Globus pallidus (tissue), 1 donor: ENCODE results near the gene NFKBIZ.
"Not testable (repeated sequence)": the region's sequence is repeated elsewhere in the genome, so short reads cannot be mapped to it uniquely, and the experiment has no call there.

Source experiments
- DNase-seq: peaks from one replicate; pipeline ENCODE4 v3.0.0-alpha.2; 2015; ENCODE audit warnings: low spot score

NFKBIZ gene

DNA sequence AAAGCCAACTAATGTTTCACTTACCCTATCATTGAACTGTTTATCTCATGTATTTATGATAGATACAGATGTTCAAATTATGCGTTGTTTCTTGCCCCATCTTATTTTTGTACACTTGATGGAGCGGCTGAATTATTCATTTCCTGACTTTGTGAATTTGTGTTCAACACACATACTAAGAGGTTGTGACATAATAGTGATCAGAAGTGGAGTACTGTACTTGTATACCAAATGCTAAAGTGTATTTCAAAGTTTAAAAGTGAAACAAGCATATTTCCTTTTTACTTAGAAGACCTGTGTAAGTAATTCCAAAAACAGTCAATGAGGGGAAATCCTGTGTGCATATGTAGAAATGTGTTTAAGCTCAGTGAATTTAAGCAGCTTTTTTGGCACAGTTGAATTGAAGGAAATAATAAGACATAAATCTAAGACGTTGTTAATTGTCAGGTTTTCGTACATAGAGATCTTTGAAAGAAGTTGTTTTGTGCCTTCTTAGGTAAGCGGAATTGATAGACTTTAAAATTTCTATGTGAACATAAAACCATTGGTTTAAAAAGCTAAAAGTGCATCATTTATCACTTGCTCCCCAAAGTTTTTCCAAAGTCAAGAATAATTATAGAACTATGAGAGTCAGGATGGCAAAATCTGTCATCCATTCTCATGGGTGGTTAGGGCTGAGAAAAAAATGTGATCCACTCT lies 1.9 kb downstream of the NFKBIZ start:
- DNase-seq = no peak

DNA sequence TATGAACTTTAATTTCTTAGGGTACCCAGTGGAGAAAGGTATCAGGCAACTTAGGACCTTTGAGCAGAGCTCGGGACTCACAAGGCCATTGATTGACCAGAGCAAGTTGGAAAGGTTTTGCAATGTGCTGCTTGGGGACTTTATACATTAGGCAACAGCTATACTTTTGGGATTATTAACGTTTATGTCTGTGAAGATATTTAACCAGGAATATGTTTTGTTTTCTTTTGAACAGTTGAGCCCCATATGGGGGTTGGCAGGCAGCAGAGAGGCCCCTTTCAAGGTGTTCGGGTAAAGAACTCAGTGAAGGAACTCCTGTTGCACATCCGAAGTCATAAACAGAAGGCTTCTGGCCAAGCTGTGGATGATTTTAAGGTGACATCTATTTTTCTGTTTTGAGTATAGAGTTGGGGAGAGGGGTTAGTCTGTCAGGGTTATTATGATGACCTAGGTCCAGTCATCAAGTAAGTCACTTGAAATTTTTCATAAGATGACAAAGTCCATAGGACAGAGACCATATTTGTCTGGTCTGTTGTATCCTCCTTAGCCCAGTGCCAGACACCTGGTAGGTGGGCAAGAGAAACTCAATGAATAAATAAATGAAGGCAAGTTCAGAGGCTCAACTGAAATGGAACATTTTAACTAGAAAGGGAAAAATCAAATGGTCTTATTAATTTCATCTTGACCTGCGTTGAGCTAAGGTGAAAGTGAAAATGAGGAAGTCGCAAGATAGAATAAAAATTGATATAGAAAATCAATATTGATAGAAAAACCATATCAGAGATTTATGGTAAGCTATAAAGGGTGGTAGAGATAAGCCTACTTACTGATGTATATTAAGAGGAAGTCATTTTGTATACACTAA lies 2.8 kb downstream of the NFKBIZ start:
- no peak for DNase-seq

DNA sequence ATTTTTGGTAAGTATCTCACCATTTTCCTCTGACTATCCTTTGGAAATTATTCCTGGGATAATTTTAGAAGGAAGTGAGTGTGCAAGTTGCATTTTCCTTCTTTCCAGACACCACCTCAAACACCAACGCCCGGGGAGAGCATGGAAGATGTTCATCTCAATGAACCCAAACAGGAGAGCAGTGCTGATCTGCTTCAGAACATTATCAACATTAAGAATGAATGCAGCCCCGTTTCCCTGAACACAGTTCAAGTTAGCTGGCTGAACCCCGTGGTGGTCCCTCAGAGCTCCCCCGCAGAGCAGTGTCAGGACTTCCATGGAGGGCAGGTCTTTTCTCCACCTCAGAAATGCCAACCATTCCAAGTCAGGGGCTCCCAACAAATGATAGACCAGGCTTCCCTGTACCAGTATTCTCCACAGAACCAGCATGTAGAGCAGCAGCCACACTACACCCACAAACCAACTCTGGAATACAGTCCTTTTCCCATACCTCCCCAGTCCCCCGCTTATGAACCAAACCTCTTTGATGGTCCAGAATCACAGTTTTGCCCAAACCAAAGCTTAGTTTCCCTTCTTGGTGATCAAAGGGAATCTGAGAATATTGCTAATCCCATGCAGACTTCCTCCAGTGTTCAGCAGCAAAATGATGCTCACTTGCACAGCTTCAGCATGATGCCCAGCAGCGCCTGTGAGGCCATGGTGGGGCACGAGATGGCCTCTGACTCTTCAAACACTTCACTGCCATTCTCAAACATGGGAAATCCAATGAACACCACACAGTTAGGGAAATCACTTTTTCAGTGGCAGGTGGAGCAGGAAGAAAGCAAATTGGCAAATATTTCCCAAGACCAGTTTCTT lies 3.9 kb downstream of the NFKBIZ start:
- no peak for DNase-seq

DNA sequence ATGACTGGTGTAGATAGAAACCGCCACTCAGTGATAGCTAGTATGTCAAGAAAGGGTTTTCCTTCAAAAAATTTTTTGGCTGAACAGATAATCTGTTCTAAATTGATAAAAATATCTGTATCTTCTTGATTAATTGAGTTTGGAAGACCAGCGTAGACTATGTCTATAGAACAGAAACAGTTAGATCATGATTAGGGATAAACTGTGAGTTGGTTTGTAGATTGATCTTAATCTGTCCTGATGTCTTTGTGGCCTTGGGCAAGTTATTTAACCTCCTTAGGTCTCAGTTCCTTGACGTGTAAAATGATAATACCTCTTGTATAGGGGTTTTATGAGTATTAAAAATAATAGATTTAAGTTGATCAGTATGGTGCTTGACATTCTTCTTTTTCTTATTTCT lies 4.7 kb downstream of the NFKBIZ start:
- DNase-seq = no peak

DNA sequence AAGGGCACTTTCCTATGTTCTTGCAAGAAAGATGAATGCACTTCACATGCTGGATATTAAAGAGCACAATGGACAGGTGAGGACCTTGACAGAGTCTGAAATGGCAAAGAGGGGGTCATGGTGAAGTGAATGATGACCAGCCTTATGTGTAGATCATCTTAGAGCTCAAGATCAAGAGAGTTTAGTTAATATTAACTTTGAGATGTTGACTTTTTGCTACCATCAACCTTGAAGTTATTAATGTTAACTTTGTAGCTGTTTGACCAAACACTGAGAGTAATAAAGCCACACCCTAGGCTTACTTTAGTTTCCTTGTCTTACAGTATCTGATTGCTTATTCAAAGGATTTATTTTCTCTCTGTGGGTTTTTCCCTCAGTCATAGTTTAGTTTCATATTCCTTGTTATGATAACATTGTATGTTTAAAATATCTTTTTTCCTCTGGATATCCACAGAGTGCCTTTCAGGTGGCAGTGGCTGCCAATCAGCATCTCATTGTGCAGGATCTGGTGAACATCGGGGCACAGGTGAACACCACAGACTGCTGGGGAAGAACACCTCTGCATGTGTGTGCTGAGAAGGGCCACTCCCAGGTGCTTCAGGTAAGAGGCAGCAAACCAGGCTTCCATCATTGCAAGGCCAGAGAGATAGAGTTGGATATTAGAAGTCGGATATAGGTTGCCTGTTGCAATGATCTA lies 5.4 kb downstream of the NFKBIZ start:
- no peak for DNase-seq

DNA sequence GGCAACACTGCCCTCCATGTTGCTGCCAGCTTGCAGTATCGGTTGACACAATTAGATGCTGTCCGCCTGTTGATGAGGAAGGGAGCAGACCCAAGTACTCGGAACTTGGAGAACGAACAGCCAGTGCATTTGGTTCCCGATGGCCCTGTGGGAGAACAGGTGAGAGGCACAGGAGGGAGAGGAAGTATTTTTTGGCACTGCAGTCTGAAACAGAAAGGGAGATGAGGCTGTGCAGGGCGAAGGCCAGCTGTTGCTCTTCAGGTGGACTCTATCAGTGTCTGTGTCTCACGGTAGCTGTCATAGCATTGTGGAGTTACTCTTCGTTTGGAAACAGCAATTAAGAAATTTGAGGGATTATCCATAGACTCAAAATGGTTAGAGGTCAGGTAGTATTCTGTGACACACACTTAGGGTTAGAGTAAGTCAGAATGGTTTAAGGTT lies 8.0 kb downstream of the NFKBIZ start:
- no peak for DNase-seq

DNA sequence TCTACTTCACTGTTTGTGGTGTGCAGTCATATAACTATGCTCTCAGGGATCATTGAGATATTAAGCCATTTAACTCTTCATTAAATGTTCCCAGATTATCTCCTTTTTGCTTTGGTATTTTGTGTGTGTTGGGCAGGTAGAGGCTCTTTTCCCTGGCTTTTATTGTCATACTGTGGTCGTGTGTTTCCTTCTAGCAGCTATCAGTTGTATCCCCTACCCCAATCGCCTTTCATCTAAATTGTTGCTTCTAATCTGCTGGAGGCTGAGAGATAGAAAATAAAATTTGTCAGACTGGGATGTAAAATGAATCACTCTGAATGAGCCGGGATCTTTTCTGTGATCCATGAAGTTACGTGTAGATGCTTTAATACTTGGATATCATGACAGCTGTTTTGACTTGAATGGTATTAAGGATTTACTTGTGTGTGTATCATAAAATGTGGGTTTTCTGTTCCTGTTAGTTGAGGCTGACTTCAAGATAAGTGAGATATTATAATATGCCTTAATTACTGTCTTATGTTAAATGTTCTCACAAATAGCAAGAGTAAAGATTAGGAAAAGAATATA lies 9.2 kb downstream of the NFKBIZ start:
- no peak for DNase-seq

DNA sequence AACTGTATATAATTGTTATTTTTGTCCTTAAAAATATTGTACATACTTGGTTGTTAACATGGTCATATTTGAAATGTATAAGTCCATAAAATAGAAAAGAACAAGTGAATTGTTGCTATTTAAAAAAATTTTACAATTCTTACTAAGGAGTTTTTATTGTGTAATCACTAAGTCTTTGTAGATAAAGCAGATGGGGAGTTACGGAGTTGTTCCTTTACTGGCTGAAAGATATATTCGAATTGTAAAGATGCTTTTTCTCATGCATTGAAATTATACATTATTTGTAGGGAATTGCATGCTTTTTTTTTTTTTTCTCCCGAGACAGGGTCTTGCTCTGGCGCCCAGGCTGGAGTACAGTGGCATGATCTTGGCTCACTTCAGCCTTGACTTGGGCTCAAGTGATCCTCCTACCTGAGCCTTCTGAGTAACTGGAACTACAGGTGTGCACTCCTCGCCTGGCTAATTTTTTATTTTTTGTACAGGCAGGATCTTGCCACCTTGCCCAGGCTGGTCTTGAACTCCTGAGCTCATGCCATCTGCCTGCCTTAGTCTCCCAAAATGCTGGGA lies 10.7 kb downstream of the NFKBIZ start:
- no peak for DNase-seq

DNA sequence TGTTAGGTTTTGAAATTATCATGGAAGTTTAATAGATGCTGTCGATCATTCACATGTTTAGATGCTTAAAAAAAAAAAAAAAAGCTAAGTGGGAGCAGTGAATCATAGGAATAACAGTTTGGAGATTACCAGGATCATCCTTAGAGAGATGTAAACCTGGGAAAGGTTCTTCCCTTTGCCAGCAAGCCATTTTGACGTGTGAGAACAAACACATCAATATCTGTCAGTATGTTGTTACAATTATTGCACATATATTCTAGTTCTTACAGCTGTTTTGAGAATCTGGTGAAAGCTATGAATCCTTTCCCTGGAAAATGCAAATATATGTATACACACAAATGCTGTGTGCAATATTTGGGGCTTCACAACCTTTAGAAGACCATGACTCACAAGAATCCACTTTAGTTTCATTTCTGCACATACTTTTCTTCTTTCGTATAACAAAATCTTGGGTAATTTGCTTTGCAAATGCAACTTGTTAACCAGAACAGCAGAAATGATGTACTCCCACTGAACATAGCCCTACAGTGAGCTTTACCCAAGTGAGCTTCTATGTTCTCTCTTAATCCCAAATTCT lies 12.0 kb downstream of the NFKBIZ start:
- DNase-seq = no peak

DNA sequence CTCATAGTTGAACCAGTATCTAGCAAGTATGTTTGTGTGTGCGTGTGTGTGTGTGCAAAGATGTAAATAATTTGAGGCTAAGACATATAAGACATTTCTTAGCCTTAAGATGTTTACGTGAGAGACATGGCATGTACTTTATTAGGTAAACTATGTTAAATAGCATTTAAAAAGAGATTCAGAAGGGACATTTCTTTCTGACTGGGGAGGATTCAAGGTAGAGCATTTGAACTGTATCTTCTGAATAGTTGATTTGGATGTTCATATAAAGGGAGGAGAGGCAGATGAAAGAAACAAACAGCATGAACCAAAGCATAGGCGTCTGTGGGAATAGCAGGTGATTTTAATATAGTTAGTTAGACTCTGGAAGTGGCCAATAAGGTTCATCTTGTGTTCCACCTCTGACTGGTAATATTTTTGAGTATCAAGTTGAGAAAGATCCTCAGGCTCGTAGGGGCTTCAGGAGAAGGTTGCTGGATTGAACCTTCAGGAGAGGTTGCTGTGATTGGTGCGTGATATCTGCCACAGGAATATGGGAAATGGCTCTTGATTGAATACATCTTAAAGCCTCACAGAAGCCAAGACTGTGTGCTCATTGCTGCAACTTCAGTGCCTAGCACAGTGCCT lies 12.6 kb downstream of the NFKBIZ start:
- DNase-seq = no peak

DNA sequence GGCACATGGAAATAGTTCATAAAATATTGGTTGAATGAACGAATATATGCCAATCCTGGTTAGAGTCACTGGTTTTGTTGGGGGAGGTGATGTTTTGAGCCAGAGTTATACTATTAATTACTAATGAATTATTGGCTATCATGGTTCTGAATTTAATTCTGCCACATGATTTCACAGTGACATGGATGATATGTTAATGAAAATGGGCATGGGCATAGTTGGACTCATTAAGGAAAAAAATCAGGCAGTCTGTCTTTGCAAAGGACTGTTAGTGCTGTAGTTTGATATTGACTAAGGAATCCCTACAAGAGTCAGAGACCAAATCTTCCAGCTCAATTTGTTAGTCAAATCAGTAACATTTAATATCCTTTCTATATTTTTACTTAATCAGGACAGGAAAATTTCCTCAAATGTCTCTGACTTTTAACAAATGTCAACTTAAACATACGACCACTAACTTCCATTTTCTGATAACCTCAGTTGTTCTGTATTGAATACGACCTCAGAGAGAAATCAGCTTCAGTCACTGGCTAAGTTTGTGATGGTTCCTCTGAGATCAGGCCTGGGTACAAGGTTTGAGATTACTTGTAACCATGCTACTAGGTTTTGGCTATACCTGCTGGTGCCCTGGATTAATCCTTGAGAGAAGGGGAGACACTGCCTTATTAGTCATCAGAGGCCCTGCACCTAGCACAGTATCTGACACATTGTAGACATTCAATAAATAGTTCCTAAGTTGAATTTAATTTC lies 13.3 kb downstream of the NFKBIZ start:
- DNase-seq = no peak

DNA sequence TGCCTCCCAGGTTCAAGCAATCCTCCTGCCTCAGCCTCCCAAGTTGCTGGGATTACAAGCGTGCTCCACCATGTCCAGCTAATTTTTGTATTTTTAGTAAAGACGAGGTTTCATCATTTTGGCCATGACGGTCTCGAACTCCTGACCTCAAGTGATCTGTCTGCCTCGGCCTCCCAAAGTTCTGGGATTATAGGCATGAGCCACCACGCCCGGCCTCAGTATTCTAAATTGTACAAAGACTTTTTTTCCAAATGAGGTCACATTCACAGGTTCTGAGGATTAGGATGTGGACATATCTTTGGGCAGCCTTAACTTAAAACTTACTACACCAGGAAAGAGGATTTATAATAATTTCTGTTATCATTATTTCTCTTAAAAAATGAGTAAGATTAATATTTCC lies 15.6 kb downstream of the NFKBIZ start:
- DNase-seq = not testable (repeated sequence)

DNA sequence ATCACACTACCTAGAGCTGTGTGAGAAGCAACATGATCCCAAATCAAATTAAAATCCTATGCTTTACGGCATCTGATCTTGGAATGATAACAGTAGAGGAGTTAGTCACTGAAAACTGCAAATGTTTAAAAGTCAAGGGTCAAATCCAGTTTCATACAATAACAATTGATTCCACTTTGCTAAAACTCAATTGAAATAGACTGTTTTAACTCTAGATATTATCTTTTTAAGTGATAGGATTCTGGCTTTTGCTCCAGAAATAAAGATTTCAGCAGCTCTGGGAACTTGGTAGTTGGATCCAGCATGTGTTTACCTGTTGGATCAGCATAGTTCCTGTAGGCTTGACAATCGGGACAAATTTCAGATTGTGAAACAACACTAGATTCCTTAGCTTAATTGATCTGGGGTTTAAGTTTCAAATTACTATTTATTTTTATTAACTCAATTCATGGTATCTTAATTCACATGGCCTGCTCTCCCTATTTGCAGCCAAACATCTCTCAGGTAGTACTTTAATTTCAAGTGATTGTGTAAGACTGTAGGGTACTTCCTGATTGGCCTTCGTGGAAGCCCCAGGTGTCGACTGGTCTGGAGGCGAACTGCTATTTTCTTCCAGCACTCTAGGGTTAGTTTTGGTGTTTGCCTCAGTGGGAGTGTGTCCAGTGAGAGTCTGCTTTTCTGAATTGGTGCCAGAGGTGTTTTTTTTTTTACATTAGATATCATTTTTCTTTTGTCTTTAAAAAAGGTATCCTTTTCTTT lies 16.6 kb downstream of the NFKBIZ start:
- DNase-seq = no peak

DNA sequence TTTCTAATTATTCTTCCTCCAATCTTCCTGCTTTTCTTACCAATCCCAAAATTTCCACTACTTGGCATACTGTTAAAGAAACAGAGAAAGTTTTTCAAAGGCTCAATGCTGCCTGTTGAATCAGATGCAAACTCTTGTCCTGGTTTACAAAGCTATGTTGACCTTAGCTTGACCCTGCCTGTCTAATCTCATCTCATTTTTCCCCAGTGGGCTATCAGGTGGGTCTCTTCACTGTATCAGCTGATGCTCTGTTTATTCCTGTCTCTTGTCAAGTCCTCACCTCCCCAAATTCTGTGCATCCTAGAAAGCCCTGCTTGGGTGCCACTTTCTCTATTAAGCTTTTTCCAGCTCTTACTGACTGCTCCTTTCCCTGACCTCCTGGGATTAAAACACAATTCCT lies 18.2 kb downstream of the NFKBIZ start:
- DNase-seq = no peak

DNA sequence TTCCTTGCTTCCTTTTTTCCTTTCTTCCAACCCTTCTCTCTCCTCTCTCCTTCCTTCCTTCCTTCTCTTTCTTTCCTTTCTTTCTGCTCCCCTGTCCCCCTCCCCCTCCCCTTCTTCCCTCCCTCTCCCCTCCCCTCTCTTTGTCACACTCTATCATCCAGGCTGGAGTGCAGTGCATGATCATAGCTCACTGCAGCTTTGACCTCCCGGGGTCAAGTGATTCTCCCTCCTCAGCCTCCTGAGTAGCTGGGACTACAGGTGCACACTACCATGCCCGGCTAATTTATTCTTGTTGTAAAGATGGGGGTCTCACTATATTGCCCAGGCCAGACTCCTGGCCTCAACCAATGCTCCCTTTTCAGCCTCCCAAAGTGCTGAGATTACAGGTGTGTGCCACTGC lies 18.7 kb downstream of the NFKBIZ start:
- no peak for DNase-seq

DNA sequence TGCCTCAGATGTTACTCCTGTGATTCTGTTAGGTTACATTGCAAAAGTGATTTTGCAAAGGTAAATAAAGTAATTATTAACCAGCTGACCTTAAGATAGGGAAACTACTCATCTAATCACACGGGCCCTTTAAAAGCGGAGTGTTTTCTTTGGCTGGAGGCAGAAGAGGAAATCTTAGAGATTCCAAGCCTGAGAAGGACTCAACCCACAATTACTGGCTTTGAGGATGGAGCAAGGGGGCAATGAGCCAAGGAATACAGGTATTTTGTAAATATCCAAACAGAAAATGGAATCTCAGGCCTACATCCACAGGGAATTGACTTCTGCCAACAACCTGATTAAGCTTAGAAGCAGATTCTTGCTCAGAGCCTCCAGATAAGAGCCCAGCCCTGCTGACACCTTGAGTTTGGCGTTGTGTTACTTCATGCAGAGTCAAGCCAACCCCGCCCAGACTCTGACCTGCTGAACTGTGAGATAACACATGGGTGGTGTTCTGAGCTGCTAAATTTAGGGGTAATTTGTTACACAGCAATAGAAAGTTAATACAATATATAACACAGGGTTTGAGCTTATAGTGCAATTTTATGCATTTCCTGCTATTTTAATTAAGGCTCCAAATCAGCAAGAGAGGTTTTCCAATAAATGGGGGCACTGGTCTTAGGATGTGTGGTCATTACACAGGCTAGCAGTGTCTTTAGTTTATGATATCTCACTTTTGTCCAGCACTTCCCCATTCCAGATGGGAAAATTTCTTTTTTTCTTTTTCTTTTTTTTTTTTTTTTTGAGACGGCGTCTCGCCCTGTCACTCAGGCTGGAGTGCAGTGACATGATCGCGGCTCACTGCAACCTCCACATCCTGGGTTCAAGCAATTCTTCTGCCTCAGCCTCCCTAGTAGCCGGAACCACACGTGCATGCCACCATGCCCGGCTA lies 19.5 kb downstream of the NFKBIZ start:
- no peak for DNase-seq

DNA sequence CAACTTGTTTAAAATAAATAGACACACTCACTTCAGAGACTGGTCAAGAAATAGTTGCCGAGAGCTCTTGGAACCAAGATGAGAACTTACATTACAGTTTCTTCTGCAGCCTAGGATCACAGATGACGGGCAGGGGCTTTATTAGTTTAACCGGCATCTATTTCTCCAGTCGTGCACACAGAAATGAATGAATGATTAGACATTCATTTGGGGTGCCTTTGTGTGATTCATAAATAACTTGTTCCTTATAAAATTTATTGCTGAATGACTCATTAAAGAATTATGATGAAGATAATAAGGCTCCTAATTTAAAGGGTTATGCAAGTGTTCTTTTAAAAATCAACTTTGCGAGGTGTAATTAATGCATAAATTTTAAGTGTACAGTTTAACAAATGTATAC lies 20.8 kb downstream of the NFKBIZ start:
- no peak for DNase-seq

DNA sequence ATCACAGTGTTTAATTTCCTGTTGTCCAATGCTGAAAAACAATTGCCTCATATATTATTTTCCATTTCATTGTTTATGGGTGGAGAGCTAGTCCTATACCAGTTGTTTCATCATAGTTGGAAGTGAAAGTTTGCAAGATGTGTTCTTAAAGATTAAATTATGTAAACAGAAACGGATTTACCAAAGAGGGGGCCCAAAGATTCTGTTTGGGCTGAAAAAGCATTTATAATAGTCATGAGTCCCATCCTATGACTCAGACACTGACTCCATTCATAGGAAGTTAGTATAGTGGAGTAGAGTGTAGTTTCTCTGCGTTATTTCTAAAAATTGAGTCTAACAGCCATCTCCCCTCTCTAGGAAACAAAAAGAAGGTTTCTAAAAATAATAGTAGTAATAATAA lies 24.3 kb downstream of the NFKBIZ start:
- DNase-seq = no peak
